Spinal cord (tissue), 10 donors: ENCODE data around the gene DPYSL4. TPM values are rescaled to one million over a fixed set of nuclear protein-coding genes. Genes with fewer than 3 reads are reported as not detected.
A peak's percentile ranks its signal among the peaks of the same experiment; 100 is the strongest.

Experiments
- DNase-seq, 6 donors: peaks; one replicate each; pipeline versions ENCODE4 v3.0.0 to v3.0.0-alpha.2; 2013 to 2015; ENCODE audit warnings: low spot score in 6 of 6, low read depth in 4 of 6
- H3K27ac ChIP-seq: one replicate; pipeline ENCODE4 v1.5.1; 2013; ENCODE audit warnings: low read depth, low read length, control low read depth
- H3K27me3 ChIP-seq: one replicate; pipeline ENCODE4 v1.6.1; 2013; ENCODE audit warnings: low read length; ENCODE audit not compliant: control insufficient read depth, insufficient read depth
- H3K36me3 ChIP-seq: one replicate; pipeline ENCODE4 v1.6.1; 2013; ENCODE audit warnings: low read length; ENCODE audit not compliant: control insufficient read depth, insufficient read depth
- H3K4me1 ChIP-seq: one replicate; pipeline ENCODE4 v1.6.1; 2013; ENCODE audit warnings: low read length; ENCODE audit not compliant: control insufficient read depth, insufficient read depth
- H3K4me3 ChIP-seq: one replicate; pipeline ENCODE4 v1.5.1; 2013; ENCODE audit warnings: low read depth, low read length, control low read depth
- H3K9me3 ChIP-seq: one replicate; pipeline ENCODE4 v1.6.1; 2013; ENCODE audit warnings: low read length; ENCODE audit not compliant: control insufficient read depth, insufficient read depth
- WGBS: methylation state at CpG from one replicate; pipeline ENCODE4 v1.1.5; 2013; ENCODE audit warnings: missing lambda C conversion rate; ENCODE audit not compliant: insufficient coverage; 5-methylcytosine and 5-hydroxymethylcytosine counted together
- polyA plus RNA-seq, 2 donors: library from polyadenylated mRNA; unstranded; fragments of 120-200 nt; gene quantifications; one replicate each; pipeline ENCODE4 v1.2.1, GENCODE V29; 2013; ENCODE audit not compliant: insufficient read length in 2 of 2
- total RNA-seq, 2 donors: library from RNA; depleted of rRNA in 1 of 2; stranded (reverse); fragments of 120-200 nt in 1 of 2; fragments of >200 nt in 1 of 2; gene quantifications; one replicate each; pipeline versions ENCODE4 v1.2.3 to v1.2.4, GENCODE V29; 2013 to 2014
- donor health status: healthy.

The DPYSL4 gene
- total and polyA plus RNA-seq, 4 donors, result 21.3 to 97.6 (median 59.1) TPM

DNA sequence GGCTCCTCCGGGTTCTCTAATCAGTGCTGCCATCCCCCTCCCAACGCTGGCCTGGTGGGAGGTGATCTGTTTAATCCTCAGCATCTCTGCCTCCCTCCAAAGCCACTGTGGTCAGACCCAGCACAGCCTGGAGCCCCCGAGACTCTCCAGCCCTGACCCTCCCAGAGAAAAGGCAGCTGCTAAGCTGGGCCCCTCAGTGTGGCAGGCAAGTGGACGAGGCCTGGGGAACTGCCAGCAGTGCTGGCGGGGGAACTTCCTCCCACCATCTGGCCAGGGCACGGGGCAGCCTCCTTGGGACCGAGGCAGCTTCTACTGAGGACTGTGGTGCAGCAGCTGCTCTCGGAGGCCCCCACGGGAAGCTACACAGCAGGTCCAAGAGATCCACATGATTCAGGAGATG, 51.1 kb downstream of the DPYSL4 start:
- Histone ChIP-seq H3K4me3 (no peak overlapping the region), H3K27ac (no peak overlapping the region), H3K4me1 (peaks cover 45% of the 10 kb centered on the region), H3K36me3 (peaks cover 57% of the 10 kb centered on the region), H3K9me3 (no peaks in the 10 kb centered on the region), H3K27me3 (no peaks in the 10 kb centered on the region)
- DNase-seq, result peak in 3 of 6 donors; percentile 14 to 66 (median 42)
- WGBS, result 16% methylated on average over 8 of the region's 9 CpGs

DNA sequence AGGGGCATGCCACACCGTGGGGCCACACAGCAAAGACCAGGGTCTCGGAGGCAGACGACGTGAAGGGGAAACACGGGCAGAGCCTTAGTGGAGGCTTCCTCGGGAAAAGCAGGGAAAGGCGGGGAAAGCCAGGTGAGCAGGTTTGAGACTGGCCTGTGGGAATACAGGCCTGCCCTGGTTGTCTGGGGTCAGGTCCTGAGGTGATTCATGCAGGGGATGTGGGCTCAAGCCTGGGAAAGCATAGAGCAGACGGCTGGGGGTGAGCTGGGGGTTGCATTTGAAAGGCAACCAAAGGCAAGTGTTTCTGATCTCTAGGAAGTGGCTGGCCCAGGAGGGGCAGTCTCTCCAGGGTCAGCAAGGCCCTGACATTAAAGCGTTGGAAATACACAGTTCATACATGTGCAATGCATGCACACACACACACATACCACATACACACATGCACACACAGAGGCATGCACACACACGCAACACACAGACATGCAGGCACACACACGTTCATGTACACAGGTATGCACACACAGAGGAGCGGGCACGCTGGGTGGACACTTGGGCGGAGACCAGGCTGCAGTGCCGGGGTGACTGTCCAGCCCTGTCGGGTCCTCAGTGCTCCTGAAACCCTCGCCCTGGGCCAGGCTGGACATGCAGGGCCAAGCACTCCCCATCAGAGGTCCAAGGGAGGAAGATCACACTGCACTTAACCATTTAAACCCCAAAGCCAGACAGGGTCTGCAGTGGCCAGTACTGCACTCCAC, 51.8 kb downstream of the DPYSL4 start:
- no peak overlapping the region for H3K4me3 ChIP-seq
- H3K27ac ChIP-seq, result no peak overlapping the region
- DNase-seq, result no peak
- no peaks in the 10 kb centered on the region for H3K9me3 ChIP-seq
- peaks cover 56% of the 10 kb centered on the region for H3K36me3 ChIP-seq
- peaks cover 43% of the 10 kb centered on the region for H3K4me1 ChIP-seq
- 75% methylated on average over 17 of the region's 17 CpGs for WGBS
- H3K27me3 ChIP-seq, result no peaks in the 10 kb centered on the region

DNA sequence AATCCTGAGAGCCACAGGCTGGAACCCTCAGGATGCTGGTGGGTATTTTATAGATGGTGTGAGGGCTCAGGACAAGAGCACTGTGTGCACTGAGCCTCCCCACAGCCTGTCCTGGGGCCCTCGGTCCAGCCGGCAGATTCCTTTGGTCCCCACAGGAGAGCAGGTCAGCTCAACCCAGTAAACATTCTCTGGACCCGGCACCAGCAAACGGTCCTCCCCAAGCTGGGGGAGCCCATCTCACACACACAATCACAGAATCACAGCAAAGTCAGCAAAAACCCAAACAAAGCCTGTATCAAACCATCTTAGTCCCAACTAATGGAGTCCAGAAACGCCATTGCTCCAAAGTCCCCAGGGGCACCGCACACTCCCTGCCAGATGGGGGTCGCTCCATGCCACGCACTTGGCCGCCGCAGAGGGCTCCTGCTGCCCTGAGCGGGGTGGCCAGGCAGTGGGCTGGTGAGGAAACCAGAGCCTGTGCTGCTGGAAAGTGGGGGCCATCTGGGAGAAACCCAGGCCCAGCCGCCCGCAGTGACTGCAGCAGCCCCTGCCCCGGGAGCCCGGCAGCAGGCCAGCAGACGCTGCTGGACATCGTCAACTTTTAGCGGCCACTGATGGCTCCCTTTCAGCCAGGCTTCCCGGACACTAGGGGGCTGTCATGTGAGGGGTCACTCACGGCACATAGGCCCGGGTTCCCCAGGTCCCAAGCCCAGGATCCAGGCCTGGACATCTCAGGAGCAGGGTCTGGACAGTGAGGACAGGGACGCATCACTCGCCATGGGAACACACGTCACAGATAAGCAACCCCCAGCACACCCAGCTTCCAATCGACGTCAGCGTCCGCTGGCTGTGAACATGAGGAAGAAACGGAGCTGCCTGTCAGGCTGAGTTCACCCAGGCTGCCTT, 52.6 kb downstream of the DPYSL4 start:
- no peak for DNase-seq

DNA sequence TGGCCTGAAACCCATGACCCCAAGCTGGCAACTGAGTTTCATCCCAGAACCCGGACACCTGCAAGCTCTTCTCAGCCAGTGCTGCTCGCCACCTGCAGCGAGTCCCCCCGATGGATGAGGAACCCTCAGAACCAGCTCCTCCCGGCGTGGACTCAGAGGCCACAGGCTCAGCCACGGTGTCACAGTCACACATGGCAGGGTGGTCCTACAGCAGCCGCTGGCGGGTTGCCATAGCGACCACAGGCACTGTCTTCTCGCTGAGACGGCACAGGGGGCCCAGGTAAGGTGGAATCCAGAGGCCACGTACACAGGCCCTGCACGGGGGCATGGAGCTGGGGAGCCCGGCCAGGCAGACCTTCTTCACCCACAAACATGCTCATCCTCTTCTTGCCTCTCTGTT, 53.4 kb downstream of the DPYSL4 start:
- peak in 1 of 6 donors; percentile 62 for DNase-seq
- H3K4me3 ChIP-seq, result no peak overlapping the region
- peaks cover 52% of the 10 kb centered on the region for H3K4me1 ChIP-seq
- no peaks in the 10 kb centered on the region for H3K9me3 ChIP-seq
- H3K27me3 ChIP-seq, result no peaks in the 10 kb centered on the region
- H3K36me3 ChIP-seq, result peaks cover 51% of the 10 kb centered on the region
- WGBS, result 71% methylated on average over 15 of the region's 15 CpGs
- H3K27ac ChIP-seq, result no peak overlapping the region

More for the DNA sequence above, 52.6 kb downstream of the DPYSL4 start:
- H3K27ac ChIP-seq, result no peak overlapping the region
- no peak overlapping the region for H3K4me3 ChIP-seq
- no peaks in the 10 kb centered on the region for H3K27me3 ChIP-seq
- WGBS, result 70% methylated on average over 26 of the region's 29 CpGs
- H3K9me3 ChIP-seq, result no peaks in the 10 kb centered on the region
- H3K4me1 ChIP-seq, result peaks cover 44% of the 10 kb centered on the region
- H3K36me3 ChIP-seq, result peaks cover 56% of the 10 kb centered on the region

DNA sequence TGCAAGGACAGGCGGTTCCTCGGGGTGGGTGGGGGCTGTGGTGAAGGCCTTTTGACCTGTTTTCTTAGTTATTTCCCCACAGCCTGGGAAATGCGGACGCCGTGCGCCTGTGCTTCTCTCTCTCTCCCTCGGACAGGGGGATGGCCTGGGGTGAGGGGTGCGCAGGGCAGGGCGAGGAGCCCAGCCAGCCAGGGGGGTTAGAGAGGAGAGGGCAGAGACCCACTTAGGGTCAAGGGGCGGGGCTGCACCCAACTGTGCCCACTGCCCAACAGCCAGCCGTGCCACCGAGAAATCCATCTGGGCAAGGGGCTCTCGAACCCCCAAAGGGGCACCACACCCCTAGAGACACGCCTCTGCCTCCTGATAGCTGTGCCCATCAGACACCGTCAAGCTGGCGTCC, 53.8 kb downstream of the DPYSL4 start:
- WGBS, result 86% methylated on average over 12 of the region's 16 CpGs
- Histone ChIP-seq H3K4me3 (no peak overlapping the region), H3K9me3 (no peaks in the 10 kb centered on the region), H3K4me1 (peaks cover 56% of the 10 kb centered on the region), H3K36me3 (peaks cover 52% of the 10 kb centered on the region), H3K27me3 (no peaks in the 10 kb centered on the region), H3K27ac (no peak overlapping the region)
- no peak for DNase-seq

DNA sequence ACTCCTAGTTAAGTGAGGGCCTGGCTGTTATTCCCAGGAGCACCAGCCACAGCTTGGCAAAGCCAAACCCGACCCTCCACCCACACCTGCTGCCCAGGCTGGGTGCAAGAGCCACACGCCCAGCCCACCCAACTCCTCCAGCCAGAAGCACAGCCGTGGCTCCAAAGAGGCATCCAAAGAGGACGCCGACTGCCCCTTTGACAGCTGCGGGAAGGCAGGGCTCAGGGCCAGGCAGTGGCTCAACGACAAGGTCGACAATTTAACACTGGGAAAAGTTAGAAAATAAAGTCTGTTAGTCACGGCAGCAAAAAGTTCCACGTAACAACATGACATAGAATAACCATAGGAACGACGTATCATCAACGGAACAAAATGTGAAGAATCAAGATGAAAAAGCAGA, 54.3 kb downstream of the DPYSL4 start:
- Histone ChIP-seq H3K27ac (no peak overlapping the region), H3K9me3 (no peaks in the 10 kb centered on the region), H3K4me3 (no peak overlapping the region), H3K36me3 (peaks cover 49% of the 10 kb centered on the region), H3K27me3 (no peaks in the 10 kb centered on the region), H3K4me1 (peaks cover 58% of the 10 kb centered on the region)
- WGBS, result 61% methylated on average over 2 of the region's 13 CpGs
- no peak for DNase-seq

DNA sequence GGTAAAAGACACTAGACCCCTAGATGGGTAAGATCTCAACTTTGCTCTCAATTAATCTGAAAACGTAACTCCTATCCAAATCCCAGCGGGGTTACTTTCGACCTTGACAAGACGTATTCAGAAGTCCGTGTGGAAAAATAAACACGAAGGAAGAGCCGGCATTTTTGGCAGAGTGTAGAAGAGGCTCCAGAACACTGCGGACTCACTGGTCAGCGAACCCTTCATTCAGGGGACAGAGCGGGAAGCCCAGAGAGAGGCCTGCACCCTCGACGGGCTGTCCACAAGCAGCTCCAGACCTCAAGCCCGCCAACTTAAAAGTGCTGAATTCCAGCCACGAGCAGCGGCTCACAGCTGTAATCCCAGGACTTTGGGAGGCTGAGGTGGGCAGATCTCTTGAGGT, 54.7 kb downstream of the DPYSL4 start:
- no peak for DNase-seq
- peaks cover 57% of the 10 kb centered on the region for H3K4me1 ChIP-seq
- no peaks in the 10 kb centered on the region for H3K27me3 ChIP-seq
- 74% methylated on average over 14 of the region's 15 CpGs for WGBS
- no peaks in the 10 kb centered on the region for H3K9me3 ChIP-seq
- H3K36me3 ChIP-seq, result peaks cover 47% of the 10 kb centered on the region
- no peak overlapping the region for H3K4me3 ChIP-seq
- H3K27ac ChIP-seq, result no peak overlapping the region

DNA sequence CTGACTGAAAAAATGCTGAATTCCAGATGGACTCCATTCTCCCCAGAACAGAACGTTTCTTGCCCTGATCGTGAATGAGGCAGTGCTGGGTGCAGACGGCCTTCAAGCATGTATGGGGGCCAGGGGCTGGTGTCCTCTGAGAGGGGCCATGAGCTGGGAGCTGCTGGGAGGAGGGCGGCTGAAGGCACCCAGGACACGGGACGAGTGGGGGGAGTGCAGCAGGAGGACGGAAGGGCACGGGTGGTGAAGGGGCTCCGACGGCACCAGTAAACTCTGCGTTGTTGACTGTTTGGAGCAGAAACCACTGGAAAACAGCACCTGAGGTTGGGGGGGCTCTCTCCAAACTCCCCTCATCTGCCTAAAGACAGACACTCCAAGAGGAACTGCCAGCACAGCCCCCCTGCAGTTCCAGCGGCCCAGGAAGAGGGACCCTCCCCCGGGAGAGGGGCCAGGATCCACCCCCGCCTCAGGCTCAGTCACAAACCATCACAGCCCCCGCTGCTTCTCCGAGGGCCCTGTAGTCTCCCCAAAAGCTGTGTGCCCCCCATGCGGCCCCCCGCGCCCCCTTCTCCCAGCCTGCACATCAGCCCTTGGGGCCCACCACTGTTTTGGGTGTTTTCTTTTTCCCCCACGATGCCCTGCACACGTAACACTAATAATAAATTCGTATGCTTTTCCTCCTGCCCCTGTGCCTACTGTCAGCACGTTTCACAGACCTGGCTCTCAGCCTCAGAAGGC, 55.5 kb downstream of the DPYSL4 start:
- WGBS, result 86% methylated on average over 18 of the region's 23 CpGs
- H3K27ac ChIP-seq, result no peak overlapping the region
- DNase-seq, result no peak
- H3K36me3 ChIP-seq, result peaks cover 40% of the 10 kb centered on the region
- no peak overlapping the region for H3K4me3 ChIP-seq
- H3K27me3 ChIP-seq, result no peaks in the 10 kb centered on the region
- H3K4me1 ChIP-seq, result peaks cover 49% of the 10 kb centered on the region
- H3K9me3 ChIP-seq, result no peaks in the 10 kb centered on the region

DNA sequence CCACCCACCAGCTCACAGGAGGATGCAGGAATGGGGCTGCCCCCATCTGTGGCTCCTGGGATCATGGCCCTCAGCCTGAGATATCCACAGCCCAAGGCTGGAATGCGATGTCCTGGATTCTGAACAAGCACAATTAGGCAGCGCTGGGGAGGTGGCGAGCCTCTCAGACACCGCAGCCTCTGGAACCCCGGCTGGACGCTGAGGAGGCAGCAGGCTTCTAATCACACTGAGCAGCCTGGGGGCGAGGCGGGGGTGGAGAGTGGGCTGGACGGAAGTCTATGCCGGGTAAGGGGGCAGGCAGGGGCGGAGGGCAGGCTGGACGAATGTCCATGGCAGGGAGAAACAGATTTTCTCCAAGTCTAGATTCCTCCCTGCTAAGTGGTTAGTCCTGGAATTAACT, 56.4 kb downstream of the DPYSL4 start:
- Histone ChIP-seq H3K27me3 (no peaks in the 10 kb centered on the region), H3K36me3 (peaks cover 45% of the 10 kb centered on the region), H3K9me3 (no peaks in the 10 kb centered on the region), H3K4me3 (no peak overlapping the region), H3K4me1 (peaks cover 45% of the 10 kb centered on the region), H3K27ac (no peak overlapping the region)
- DNase-seq, result no peak
- WGBS, result 86% methylated on average over 10 of the region's 12 CpGs
